A673 (cell line): ENCODE data around the gene NUDCD3.

Experiments
- CTCF ChIP-seq: fragments of 300-800, 200-600 bp; sonication (generic); conservative IDR thresholded peaks from 2 replicates; pipeline ENCODE4 v1.5.1; 2017; ENCODE audit warnings: low read depth, mild to moderate bottlenecking, antibody characterized with exemption, low read length, moderate library complexity, mixed read lengths
- EZH2 ChIP-seq: fragments of 200-600 bp; sonication (generic); IDR thresholded peaks from 2 replicates; pipeline ENCODE4 v1.6.1; 2017; ENCODE audit warnings: borderline replicate concordance, low read depth, mild to moderate bottlenecking, mixed read lengths, antibody characterized with exemption, low read length; ENCODE audit not compliant: poor library complexity, severe bottlenecking

- TF ChIP-seq EZH2 (no peak), CTCF (no peak)
Observed at GRCh38 chr7:44539669-44540506, 49.4 kb upstream of the NUDCD3 start.
